ENCODE data around the gene PCDHB2.
"Not testable (repeated sequence)": the region's sequence is repeated elsewhere in the genome, so short reads cannot be mapped to it uniquely, and the experiment has no call there.

The PCDHB2 gene

DNA sequence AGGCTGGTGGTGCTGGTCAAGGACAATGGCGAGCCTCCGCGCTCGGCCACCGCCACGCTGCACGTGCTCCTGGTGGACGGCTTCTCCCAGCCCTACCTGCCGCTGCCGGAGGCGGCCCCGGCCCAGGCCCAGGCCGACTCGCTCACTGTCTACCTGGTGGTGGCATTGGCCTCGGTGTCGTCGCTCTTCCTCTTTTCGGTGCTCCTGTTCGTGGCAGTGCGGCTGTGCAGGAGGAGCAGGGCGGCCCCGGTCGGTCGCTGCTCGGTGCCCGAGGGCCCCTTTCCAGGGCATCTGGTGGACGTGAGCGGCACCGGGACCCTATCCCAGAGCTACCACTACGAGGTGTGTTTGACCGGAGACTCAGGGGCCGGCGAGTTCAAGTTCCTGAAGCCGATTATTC lies 42.9 kb downstream of the PCDHB2 start:
- not testable (repeated sequence) for DNase-seq

Measured in right hindlimb (tissue), 1 donor.